SK-N-SH treated with all-trans-retinoic acid at 6 μM for 48 hours (cell line): Measurements from ENCODE around the gene B4GALT6.

ENCODE experiments used
- ATAC-seq: fragments of 200-7000 bp; cut with Tn5 transposase; 3 replicates; pipeline ENCODE4 v1.9.1; 2020; ENCODE audit warnings: mild to moderate bottlenecking, moderate library complexity
- ARNTL ChIP-seq: fragments of 450-650 bp; formaldehyde crosslinking; IDR thresholded peaks from 2 replicates; pipeline ENCODE4 v1.5.0; 2020; ENCODE audit warnings: low read depth, mild to moderate bottlenecking, moderate library complexity, borderline replicate concordance
- CSDC2 ChIP-seq: fragments of 250-450 bp; sonication (Bioruptor Pico); IDR thresholded peaks from 2 replicates; pipeline ENCODE4 v1.5.0; 2020; ENCODE audit warnings: mild to moderate bottlenecking, moderate library complexity
- GLIS3 ChIP-seq: fragments of 250-450 bp; sonication (Bioruptor Pico); IDR thresholded peaks from 2 replicates; pipeline ENCODE4 v1.5.0; 2020; ENCODE audit warnings: mild to moderate bottlenecking, moderate library complexity
- ISL1 ChIP-seq: fragments of 250-450 bp; sonication (Bioruptor Pico); IDR thresholded peaks from 2 replicates; pipeline ENCODE4 v2.1.2; 2022; ENCODE audit warnings: mild to moderate bottlenecking, moderate library complexity
- OSR1 ChIP-seq: fragments of 250-450 bp; sonication (Bioruptor Pico); IDR thresholded peaks from 2 replicates; pipeline ENCODE4 v1.8.0; 2022; ENCODE audit warnings: moderate library complexity, mild to moderate bottlenecking, inconsistent platforms
- PPARA ChIP-seq: fragments of 250-450 bp; sonication (Bioruptor Pico); IDR thresholded peaks from 2 replicates; pipeline ENCODE4 v1.5.0; 2020; ENCODE audit warnings: mild to moderate bottlenecking, borderline replicate concordance
- RARB ChIP-seq: fragments of 250-450 bp; sonication (Bioruptor Pico); IDR thresholded peaks from 2 replicates; pipeline ENCODE4 v1.8.0; 2021; ENCODE audit warnings: mild to moderate bottlenecking, moderate library complexity
- SNAI2 ChIP-seq: fragments of 250-450 bp; sonication (Bioruptor Pico); IDR thresholded peaks from 2 replicates; pipeline ENCODE4 v1.5.0; 2020; ENCODE audit warnings: mild to moderate bottlenecking, moderate library complexity
- TCF4 ChIP-seq: fragments of 250-450 bp; sonication (Bioruptor Pico); IDR thresholded peaks from 2 replicates; pipeline ENCODE4 v1.8.0; 2021; ENCODE audit warnings: mild to moderate bottlenecking, moderate library complexity, borderline replicate concordance
- ZC3H10 ChIP-seq: fragments of 250-450 bp; sonication (Bioruptor Pico); IDR thresholded peaks from 2 replicates; pipeline ENCODE4 v1.5.1; 2021; ENCODE audit warnings: mild to moderate bottlenecking, moderate library complexity
- ZFP3 ChIP-seq: fragments of 250-450 bp; sonication (Bioruptor Pico); IDR thresholded peaks from 2 replicates; pipeline ENCODE4 v1.5.0; 2020; ENCODE audit warnings: mild to moderate bottlenecking, moderate library complexity
- ZFP30 ChIP-seq: fragments of 450-650 bp; formaldehyde crosslinking; IDR thresholded peaks from 2 replicates; pipeline ENCODE4 v1.5.0; 2022; ENCODE audit warnings: mild to moderate bottlenecking, moderate library complexity
- ZNF565 ChIP-seq: fragments of 450-650 bp; formaldehyde crosslinking; conservative IDR thresholded peaks from 2 replicates; pipeline ENCODE4 v1.5.0; 2020; ENCODE audit warnings: low read depth, mild to moderate bottlenecking, moderate library complexity
- ZNF8 ChIP-seq: fragments of 450-650 bp; formaldehyde crosslinking; IDR thresholded peaks from 2 replicates; pipeline ENCODE4 v1.5.0; 2020; ENCODE audit warnings: mild to moderate bottlenecking, moderate library complexity
- TF ChIP-seq, protein P1 (sequence below): fragments of 250-450 bp; sonication (Bioruptor Pico); IDR thresholded peaks from 2 replicates; pipeline ENCODE4 v1.8.0; 2021; ENCODE audit warnings: low read depth, mild to moderate bottlenecking, moderate library complexity, borderline replicate concordance
- TF ChIP-seq, protein P2 (sequence below): fragments of 250-450 bp; sonication (Bioruptor Pico); IDR thresholded peaks from 2 replicates; pipeline ENCODE4 v1.5.1; 2020; ENCODE audit warnings: low read depth, mild to moderate bottlenecking, moderate library complexity
- TF ChIP-seq, protein P3 (sequence below): fragments of 250-450 bp; sonication (Bioruptor Pico); IDR thresholded peaks from 2 replicates; pipeline ENCODE4 v1.5.1; 2021; ENCODE audit warnings: mild to moderate bottlenecking, moderate library complexity
- TF ChIP-seq, protein P4 (sequence below): fragments of 250-450 bp; sonication (Bioruptor Pico); IDR thresholded peaks from 2 replicates; pipeline ENCODE4 v1.5.0; 2020; ENCODE audit warnings: mild to moderate bottlenecking, moderate library complexity

B4GALT6 gene

DNA sequence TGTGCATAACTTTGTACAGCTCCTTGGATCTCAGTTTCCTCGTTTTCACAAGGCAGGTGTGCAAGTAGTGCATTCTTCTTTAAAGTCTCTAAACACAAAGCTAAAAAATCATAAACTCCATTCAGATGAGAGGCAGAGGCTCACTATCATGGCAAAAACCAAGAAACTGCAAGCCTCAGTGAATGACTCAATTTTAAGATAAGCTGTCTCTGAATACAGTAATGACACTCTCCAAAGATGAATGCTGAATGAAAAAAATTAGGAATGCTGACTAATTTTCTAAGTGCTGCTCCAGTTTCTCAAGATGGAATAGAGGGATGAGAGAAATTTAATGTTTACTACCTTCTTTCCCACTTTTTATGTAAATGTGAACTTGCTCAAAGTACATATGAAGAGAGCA lies 17.2 kb downstream of the B4GALT6 start:
- peak; percentile 66; the same call in 2 of the 3 replicates for ATAC-seq

DNA sequence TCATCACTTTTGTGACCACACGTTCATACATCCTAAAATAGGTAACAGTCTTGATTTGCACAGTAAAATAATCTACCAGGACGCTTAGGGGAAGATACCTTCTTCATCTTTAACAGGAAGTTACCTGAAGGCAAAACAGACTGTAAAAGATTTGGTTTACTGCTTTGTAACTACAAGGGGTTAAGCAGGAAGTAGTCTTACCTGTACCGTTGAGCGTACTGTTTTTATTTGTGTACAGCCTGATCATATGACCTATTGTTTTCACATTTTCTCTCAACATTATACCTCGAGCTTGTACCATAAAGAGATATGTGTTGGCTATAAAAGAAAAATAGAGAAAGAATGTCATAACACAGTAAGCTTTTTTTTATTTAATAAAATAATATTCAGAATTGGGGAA lies 18.3 kb downstream of the B4GALT6 start:
- TF ChIP-seq CSDC2 (CRISPR knock-in tag) (no peak), ISL1 (CRISPR knock-in tag) (no peak), TCF4 (CRISPR knock-in tag) (no peak), GLIS3 (CRISPR knock-in tag) (no peak), ZC3H10 (CRISPR knock-in tag) (no peak), ZFP3 (CRISPR knock-in tag) (no peak), PPARA (CRISPR knock-in tag) (no peak), ZNF8 (CRISPR knock-in tag) (no peak), OSR1 (CRISPR knock-in tag) (no peak), ZNF565 (CRISPR knock-in tag) (no peak), RARB (CRISPR knock-in tag) (no peak), SNAI2 (CRISPR knock-in tag) (no peak), ARNTL (no peak), ZFP30 (CRISPR knock-in tag) (no peak)
- TF ChIP-seq, protein P1, sequence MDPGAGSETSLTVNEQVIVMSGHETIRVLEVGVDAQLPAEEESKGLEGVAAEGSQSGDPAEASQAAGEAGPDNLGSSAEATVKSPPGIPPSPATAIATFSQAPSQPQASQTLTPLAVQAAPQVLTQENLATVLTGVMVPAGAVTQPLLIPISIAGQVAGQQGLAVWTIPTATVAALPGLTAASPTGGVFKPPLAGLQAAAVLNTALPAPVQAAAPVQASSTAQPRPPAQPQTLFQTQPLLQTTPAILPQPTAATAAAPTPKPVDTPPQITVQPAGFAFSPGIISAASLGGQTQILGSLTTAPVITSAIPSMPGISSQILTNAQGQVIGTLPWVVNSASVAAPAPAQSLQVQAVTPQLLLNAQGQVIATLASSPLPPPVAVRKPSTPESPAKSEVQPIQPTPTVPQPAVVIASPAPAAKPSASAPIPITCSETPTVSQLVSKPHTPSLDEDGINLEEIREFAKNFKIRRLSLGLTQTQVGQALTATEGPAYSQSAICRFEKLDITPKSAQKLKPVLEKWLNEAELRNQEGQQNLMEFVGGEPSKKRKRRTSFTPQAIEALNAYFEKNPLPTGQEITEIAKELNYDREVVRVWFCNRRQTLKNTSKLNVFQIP: no peak
- TF ChIP-seq, protein P2, sequence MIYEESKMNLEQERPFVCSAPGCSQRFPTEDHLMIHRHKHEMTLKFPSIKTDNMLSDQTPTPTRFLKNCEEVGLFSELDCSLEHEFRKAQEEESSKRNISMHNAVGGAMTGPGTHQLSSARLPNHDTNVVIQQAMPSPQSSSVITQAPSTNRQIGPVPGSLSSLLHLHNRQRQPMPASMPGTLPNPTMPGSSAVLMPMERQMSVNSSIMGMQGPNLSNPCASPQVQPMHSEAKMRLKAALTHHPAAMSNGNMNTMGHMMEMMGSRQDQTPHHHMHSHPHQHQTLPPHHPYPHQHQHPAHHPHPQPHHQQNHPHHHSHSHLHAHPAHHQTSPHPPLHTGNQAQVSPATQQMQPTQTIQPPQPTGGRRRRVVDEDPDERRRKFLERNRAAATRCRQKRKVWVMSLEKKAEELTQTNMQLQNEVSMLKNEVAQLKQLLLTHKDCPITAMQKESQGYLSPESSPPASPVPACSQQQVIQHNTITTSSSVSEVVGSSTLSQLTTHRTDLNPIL (CRISPR knock-in tag): no peak
- TF ChIP-seq, protein P3, sequence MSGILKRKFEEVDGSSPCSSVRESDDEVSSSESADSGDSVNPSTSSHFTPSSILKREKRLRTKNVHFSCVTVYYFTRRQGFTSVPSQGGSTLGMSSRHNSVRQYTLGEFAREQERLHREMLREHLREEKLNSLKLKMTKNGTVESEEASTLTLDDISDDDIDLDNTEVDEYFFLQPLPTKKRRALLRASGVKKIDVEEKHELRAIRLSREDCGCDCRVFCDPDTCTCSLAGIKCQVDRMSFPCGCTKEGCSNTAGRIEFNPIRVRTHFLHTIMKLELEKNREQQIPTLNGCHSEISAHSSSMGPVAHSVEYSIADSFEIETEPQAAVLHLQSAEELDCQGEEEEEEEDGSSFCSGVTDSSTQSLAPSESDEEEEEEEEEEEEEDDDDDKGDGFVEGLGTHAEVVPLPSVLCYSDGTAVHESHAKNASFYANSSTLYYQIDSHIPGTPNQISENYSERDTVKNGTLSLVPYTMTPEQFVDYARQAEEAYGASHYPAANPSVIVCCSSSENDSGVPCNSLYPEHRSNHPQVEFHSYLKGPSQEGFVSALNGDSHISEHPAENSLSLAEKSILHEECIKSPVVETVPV (CRISPR knock-in tag): no peak

More for the DNA sequence above, 17.2 kb downstream of the B4GALT6 start:
- TF ChIP-seq ISL1 (CRISPR knock-in tag) (peak; percentile 71), ZNF565 (CRISPR knock-in tag) (no peak)

DNA sequence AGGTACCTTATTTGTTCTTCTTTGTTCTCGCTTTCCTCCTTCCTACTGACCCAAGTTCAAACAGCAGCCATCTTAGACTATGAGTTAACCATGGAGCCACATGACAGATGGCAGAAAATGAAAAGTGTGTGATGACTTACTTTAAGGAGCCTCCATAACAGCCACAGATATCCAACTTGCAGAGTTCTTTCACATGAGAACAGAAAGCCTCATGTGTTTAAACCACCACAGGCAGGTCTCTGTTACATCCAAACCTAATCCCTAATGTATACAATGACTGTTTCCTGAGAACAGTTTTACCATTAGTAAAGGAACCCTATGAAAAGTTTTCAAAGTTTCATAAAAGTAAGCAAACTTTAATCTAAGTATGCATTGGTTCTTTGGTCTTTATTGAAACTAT lies 20.3 kb downstream of the B4GALT6 start:
- TF ChIP-seq, protein P2 (CRISPR knock-in tag): no peak
- TF ChIP-seq, protein P4, sequence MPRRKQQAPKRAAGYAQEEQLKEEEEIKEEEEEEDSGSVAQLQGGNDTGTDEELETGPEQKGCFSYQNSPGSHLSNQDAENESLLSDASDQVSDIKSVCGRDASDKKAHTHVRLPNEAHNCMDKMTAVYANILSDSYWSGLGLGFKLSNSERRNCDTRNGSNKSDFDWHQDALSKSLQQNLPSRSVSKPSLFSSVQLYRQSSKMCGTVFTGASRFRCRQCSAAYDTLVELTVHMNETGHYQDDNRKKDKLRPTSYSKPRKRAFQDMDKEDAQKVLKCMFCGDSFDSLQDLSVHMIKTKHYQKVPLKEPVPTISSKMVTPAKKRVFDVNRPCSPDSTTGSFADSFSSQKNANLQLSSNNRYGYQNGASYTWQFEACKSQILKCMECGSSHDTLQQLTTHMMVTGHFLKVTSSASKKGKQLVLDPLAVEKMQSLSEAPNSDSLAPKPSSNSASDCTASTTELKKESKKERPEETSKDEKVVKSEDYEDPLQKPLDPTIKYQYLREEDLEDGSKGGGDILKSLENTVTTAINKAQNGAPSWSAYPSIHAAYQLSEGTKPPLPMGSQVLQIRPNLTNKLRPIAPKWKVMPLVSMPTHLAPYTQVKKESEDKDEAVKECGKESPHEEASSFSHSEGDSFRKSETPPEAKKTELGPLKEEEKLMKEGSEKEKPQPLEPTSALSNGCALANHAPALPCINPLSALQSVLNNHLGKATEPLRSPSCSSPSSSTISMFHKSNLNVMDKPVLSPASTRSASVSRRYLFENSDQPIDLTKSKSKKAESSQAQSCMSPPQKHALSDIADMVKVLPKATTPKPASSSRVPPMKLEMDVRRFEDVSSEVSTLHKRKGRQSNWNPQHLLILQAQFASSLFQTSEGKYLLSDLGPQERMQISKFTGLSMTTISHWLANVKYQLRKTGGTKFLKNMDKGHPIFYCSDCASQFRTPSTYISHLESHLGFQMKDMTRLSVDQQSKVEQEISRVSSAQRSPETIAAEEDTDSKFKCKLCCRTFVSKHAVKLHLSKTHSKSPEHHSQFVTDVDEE (CRISPR knock-in tag): no peak
- TF ChIP-seq ZFP30 (CRISPR knock-in tag): no peak
- TF ChIP-seq PPARA (CRISPR knock-in tag): no peak
- TF ChIP-seq ARNTL: no peak
- no peak for TF ChIP-seq SNAI2 (CRISPR knock-in tag)
- no peak for TF ChIP-seq GLIS3 (CRISPR knock-in tag)
- no peak for TF ChIP-seq RARB (CRISPR knock-in tag)
- TF ChIP-seq CSDC2 (CRISPR knock-in tag): no peak
- TF ChIP-seq OSR1 (CRISPR knock-in tag): no peak
- TF ChIP-seq ISL1 (CRISPR knock-in tag): no peak
- TF ChIP-seq, all 23 proteins: peak for 0
- ATAC-seq: no peak

More for the DNA sequence above, 18.3 kb downstream of the B4GALT6 start:
- ATAC-seq: no peak

DNA sequence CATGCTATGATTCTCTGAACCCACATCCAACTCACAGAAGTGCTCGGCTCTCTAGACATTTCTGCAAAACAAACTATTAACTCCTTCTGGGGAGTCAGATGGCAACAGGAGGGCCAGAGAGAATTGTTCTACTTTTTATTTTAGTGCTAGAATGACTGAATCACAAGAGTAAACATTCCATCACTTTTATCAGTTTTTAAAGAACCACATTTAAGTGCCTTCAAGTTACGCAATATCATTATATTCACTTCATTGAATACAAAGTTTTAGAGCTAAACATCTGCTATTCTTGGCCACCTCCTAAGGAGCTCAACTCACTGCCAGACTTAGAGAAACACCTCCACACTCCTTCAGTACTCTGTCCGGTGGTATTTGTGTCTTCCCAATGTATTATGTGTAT lies 22.4 kb downstream of the B4GALT6 start:
- TF ChIP-seq SNAI2 (CRISPR knock-in tag): no peak
- ATAC-seq: no peak
